Calu3 (cell line): ENCODE results near the gene ANP32D. TPM values are rescaled to one million over a fixed set of nuclear protein-coding genes. Genes with fewer than 3 reads are reported as not detected.
A peak's percentile ranks its signal among the peaks of the same experiment; 100 is the strongest.
"Not testable (repeated sequence)": the region's sequence is repeated elsewhere in the genome, so short reads cannot be mapped to it uniquely, and the experiment has no call there.

Source experiments
- Bru-seq: library from RNA; stranded (reverse); fragments of 400-500 nt; gene quantifications from one replicate; lab custom pipeline; 2021; lab: Mats Ljungman, UMichigan
- BruChase-seq, 2 experiments: library from RNA; stranded (reverse); fragments of 400-500 nt; gene quantifications; one replicate each; lab custom pipeline; 2021; lab: Mats Ljungman, UMichigan
- BruUV-seq: library from RNA; stranded (reverse); fragments of 400-500 nt; replicated peaks from 2 replicates; lab custom pipeline; 2021; lab: Mats Ljungman, UMichigan
- CTCF ChIA-PET: fragments of 300-600 bp; sonication (Branson Sonifier 250); formaldehyde crosslinking; loops from one replicate; lab custom pipeline; 2022; ENCODE audit warnings: antibody characterized with exemption; lab: Charles Lee
- DNase-seq: peaks from one replicate; pipeline ENCODE4 v3.0.0; 2022
- H3K27ac Mint-ChIP-seq: one replicate; pipeline ENCODE4 v1.8.0; 2022; ENCODE audit warnings: mixed read lengths; ENCODE audit not compliant: unreplicated experiment
- H3K27me3 Mint-ChIP-seq: one replicate; pipeline ENCODE4 v1.8.0; 2022; ENCODE audit warnings: mixed read lengths; ENCODE audit not compliant: unreplicated experiment
- H3K36me3 Mint-ChIP-seq: one replicate; pipeline ENCODE4 v1.8.0; 2022; ENCODE audit warnings: mild to moderate bottlenecking, moderate library complexity, mixed read lengths; ENCODE audit not compliant: insufficient read depth, unreplicated experiment
- H3K4me1 Mint-ChIP-seq: one replicate; pipeline ENCODE4 v1.8.0; 2022; ENCODE audit warnings: mild to moderate bottlenecking, low read depth, mixed read lengths; ENCODE audit not compliant: unreplicated experiment
- H3K4me3 Mint-ChIP-seq: one replicate; pipeline ENCODE4 v1.8.0; 2022; ENCODE audit warnings: mild to moderate bottlenecking, low read depth, moderate library complexity, mixed read lengths; ENCODE audit not compliant: unreplicated experiment
- H3K9me3 Mint-ChIP-seq: one replicate; pipeline ENCODE4 v1.8.0; 2022; ENCODE audit warnings: low read depth, mixed read lengths; ENCODE audit not compliant: unreplicated experiment
- intact Hi-C: fragments of 100-400 bp; cut with micrococcal nuclease; formaldehyde crosslinking; loops from one replicate; pipeline ENCODE4 v1.10.0; 2022; ENCODE audit not compliant: unreplicated experiment
- long read RNA-seq: library from polyadenylated mRNA; stranded (forward); transcript quantifications from one replicate; pipeline ENCODE4 v2.0.0, GENCODE V29; 2022
- total RNA-seq: library from RNA; stranded (reverse); gene quantifications from 2 replicates; pipeline ENCODE4 v1.2.3, GENCODE V29; 2022
- TF ChIP-seq, protein P1 (sequence below): fragments of 200-600 bp; IDR thresholded peaks from one replicate; pipeline ENCODE4 v1.8.0; 2022; ENCODE audit warnings: antibody characterized with exemption; ENCODE audit not compliant: unreplicated experiment

ANP32D gene
- not detected in 2 replicates for total RNA-seq
- not detected for Bru-seq, nascent RNA
- percentile 30 among the genes with signal in this experiment for BruChase-seq, experiment 1, labeled RNA remaining after a 6-hour chase
- BruChase-seq, experiment 2, labeled RNA remaining after a 2-hour chase = percentile 30 among the genes with signal in this experiment
- long read RNA-seq = 0 reads

DNA sequence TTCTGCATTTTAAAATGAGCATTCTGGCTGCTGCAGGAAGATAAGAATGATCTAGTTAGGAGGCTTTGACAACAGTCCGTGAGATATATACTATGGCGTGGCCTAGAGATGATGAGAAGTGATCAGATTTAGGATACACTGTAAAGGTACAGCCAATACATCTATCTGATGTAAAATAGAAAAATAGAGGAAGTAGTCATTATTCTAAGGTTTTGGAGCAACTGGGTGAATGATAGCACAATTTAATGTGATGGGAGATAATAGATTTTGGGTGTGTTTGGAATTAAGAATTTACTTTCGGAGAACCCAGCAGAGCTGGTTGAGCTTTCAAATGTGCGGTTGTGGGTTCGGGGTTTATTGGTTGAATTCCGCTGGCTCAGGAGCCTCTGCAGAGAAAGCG, at the start of gene ANP32D:
ANP32D (plus strand) TSS at position 301 of the 400 bp plus-strand sequence. CDS start 106 bp downstream, outside the sequence.
- intact Hi-C loops = no loop called here
- BruUV-seq = no TSS peak
- H3K27me3 Mint-ChIP-seq = peaks cover 29% of the 10 kb centered on the region
- no peak within 1 kb of the TSS for H3K4me3 Mint-ChIP-seq
- H3K9me3 Mint-ChIP-seq = peaks cover 17% of the 10 kb centered on the region
- H3K4me1 Mint-ChIP-seq = no peaks in the 10 kb centered on the region
- no peaks in the 10 kb centered on the region for H3K36me3 Mint-ChIP-seq
- TF ChIP-seq, protein P1, sequence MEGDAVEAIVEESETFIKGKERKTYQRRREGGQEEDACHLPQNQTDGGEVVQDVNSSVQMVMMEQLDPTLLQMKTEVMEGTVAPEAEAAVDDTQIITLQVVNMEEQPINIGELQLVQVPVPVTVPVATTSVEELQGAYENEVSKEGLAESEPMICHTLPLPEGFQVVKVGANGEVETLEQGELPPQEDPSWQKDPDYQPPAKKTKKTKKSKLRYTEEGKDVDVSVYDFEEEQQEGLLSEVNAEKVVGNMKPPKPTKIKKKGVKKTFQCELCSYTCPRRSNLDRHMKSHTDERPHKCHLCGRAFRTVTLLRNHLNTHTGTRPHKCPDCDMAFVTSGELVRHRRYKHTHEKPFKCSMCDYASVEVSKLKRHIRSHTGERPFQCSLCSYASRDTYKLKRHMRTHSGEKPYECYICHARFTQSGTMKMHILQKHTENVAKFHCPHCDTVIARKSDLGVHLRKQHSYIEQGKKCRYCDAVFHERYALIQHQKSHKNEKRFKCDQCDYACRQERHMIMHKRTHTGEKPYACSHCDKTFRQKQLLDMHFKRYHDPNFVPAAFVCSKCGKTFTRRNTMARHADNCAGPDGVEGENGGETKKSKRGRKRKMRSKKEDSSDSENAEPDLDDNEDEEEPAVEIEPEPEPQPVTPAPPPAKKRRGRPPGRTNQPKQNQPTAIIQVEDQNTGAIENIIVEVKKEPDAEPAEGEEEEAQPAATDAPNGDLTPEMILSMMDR = no peak
- DNase-seq = no peak
- no peak within 1 kb of the TSS for H3K27ac Mint-ChIP-seq
- CTCF ChIA-PET = no interaction called here

DNA sequence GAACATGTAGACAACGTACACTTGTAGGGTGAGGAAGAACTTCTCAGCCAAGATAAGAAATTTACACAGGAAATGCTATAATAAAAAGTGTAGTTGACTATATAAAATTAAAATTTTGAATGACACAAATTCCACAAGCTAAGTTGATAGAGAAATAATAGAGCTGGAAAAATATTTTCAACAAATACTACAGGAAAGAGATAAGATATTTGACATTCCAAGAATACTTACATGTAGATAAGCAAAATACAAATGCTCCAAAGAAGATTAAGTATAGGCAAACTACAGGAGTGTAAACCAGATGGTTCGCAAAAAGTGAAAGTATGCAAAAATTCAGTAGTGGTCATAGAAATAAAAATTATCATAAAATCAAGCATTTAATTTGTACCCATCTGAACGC, 49.2 kb upstream of the ANP32D start:
- TF ChIP-seq, protein P1 = no peak
- Mint-ChIP-seq H3K9me3 (peaks cover 2% of the 10 kb centered on the region), H3K4me3 (no peak overlapping the region), H3K27me3 (peaks cover 18% of the 10 kb centered on the region), H3K27ac (no peak overlapping the region), H3K4me1 (no peaks in the 10 kb centered on the region), H3K36me3 (no peaks in the 10 kb centered on the region)
- intact Hi-C loops = no loop called here
- no TSS peak for BruUV-seq
- DNase-seq = no peak
- CTCF ChIA-PET = no interaction called here

DNA sequence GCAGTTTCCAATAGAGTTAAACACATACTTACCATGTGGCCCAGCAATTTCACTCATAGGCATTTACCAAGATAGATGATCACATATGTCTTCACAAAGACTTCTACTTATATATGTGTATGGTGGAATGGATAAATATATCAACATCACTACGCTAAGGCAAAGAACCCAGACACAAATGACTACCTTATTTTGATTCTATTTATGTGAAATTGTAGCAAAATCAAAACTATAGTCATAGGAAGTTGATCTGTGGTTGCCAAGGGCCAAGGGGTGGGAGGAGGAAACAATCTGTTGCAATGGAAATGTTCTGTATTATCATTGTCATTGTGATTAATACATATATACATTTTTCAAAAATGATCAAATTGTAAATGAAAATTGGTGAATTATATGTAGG, 47.7 kb upstream of the ANP32D start:
- no TSS peak for BruUV-seq
- H3K4me1 Mint-ChIP-seq = no peaks in the 10 kb centered on the region
- no peak overlapping the region for H3K4me3 Mint-ChIP-seq
- CTCF ChIA-PET = no interaction called here
- intact Hi-C loops = no loop called here
- H3K27me3 Mint-ChIP-seq = peaks cover 18% of the 10 kb centered on the region
- no peak for DNase-seq
- H3K27ac Mint-ChIP-seq = no peak overlapping the region
- no peaks in the 10 kb centered on the region for H3K36me3 Mint-ChIP-seq
- H3K9me3 Mint-ChIP-seq = peaks cover 2% of the 10 kb centered on the region
- TF ChIP-seq, protein P1 = no peak

DNA sequence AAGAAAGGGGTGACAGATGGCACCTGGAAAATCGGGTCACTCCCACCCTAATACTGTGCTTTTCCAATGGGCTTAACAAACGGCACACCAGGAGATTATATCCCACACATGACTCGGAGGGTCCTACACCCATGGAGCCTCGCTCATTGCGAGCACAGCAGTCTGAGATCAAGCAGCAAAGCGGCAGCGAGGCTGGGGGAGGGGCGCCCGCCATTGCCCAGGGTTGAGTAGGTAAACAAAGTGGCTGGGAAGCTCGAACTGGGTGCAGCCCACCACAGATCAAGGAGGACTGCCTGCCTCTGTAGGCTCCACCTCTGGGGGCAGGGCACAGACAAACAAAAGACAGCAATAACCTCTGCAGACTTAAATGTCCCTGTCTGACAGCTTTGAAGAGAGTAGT, 38.3 kb upstream of the ANP32D start:
- intact Hi-C loops, DNase-seq, H3K9me3 Mint-ChIP-seq, H3K36me3 Mint-ChIP-seq, H3K27ac Mint-ChIP-seq, H3K4me3 Mint-ChIP-seq, H3K4me1 Mint-ChIP-seq, BruUV-seq, CTCF ChIA-PET: not testable (repeated sequence)
- peaks cover 40% of the 10 kb centered on the region for H3K27me3 Mint-ChIP-seq

DNA sequence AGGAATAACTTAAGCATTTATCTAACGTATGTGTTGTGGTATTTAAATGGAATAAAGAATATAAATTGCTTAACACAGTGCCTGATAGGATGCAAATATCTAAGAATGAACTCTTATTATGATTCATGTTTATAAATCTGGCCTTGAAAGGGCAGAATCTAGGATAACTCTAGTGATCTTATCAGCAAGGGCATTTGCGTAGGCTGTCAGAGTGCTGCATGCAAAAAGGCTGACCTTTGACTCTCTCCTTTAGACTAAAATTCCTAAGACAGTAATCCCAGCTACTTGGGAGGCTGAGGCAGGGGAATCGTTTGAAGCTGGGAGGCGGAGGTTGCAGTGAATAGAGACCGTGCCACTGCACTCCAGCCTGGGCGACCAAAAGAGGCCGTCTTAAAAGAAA, 31.3 kb upstream of the ANP32D start:
- TF ChIP-seq, protein P1 = no peak
- Mint-ChIP-seq H3K36me3 (no peaks in the 10 kb centered on the region), H3K27me3 (peaks cover 52% of the 10 kb centered on the region), H3K27ac (no peak overlapping the region), H3K9me3 (peaks cover 3% of the 10 kb centered on the region), H3K4me3 (no peak overlapping the region), H3K4me1 (no peaks in the 10 kb centered on the region)
- BruUV-seq = no TSS peak
- no peak for DNase-seq
- CTCF ChIA-PET = no interaction called here
- intact Hi-C loops = no loop called here
